NT2/D1 (cell line): ENCODE data around the gene ARSI.

Experiments used
- DNase-seq: peaks from one replicate; pipeline ENCODE4 v3.0.0-alpha.2; 2011; ENCODE audit warnings: low read depth, low spot score
- H3K27me3 ChIP-seq: 2 replicates; pipeline ENCODE4 v1.6.0; 2011; ENCODE audit warnings: mild to moderate bottlenecking; ENCODE audit not compliant: insufficient read length, insufficient read depth
- H3K36me3 ChIP-seq: 2 replicates; pipeline ENCODE4 v1.6.1; 2011; ENCODE audit warnings: mild to moderate bottlenecking, low read length, mixed read lengths; ENCODE audit not compliant: insufficient read depth, insufficient read length
- H3K4me1 ChIP-seq: 2 replicates; pipeline ENCODE4 v1.5.1; 2011; ENCODE audit not compliant: insufficient read depth, insufficient read length
- H3K4me3 ChIP-seq: 2 replicates; pipeline ENCODE4 v1.5.1; 2011; ENCODE audit warnings: low read depth; ENCODE audit not compliant: insufficient read length
- H3K9ac ChIP-seq: 2 replicates; pipeline ENCODE4 v1.6.0; 2011; ENCODE audit warnings: low read depth; ENCODE audit not compliant: insufficient read length
- H3K9me3 ChIP-seq: 2 replicates; pipeline ENCODE4 v1.5.1; 2011; ENCODE audit warnings: mild to moderate bottlenecking, low read length; ENCODE audit not compliant: insufficient read depth
- SUZ12 ChIP-seq: IDR thresholded peaks from 2 replicates; pipeline ENCODE4 v1.6.1; 2011; ENCODE audit not compliant: insufficient read length, insufficient read depth; ENCODE audit errors: extremely low read depth
- YY1 ChIP-seq: IDR thresholded peaks from 2 replicates; pipeline ENCODE4 v1.6.1; 2011; ENCODE audit not compliant: insufficient read length, insufficient read depth
- ZNF274 ChIP-seq: IDR thresholded peaks from 2 replicates; pipeline ENCODE4 v1.6.1; 2011; ENCODE audit warnings: mild to moderate bottlenecking, low read depth, low read length

The ARSI gene

GRCh38 chr5:150319484-150319790 is 16.7 kb upstream of the ARSI start:
- Histone ChIP-seq H3K9me3 (no peaks in the 10 kb centered on the region), H3K4me1 (peaks cover 12% of the 10 kb centered on the region), H3K4me3 (no peak overlapping the region), H3K27me3 (no peaks in the 10 kb centered on the region), H3K9ac (no peak overlapping the region), H3K36me3 (no peaks in the 10 kb centered on the region)
- no peak for DNase-seq
- TF ChIP-seq ZNF274 (no peak), SUZ12 (no peak), YY1 (no peak)

- Histone ChIP-seq H3K9ac (no peak overlapping the region), H3K9me3 (no peaks in the 10 kb centered on the region), H3K27me3 (no peaks in the 10 kb centered on the region), H3K4me1 (peaks cover 12% of the 10 kb centered on the region), H3K4me3 (no peak overlapping the region), H3K36me3 (no peaks in the 10 kb centered on the region)
- TF ChIP-seq YY1 (no peak), SUZ12 (no peak), ZNF274 (no peak)
- DNase-seq, result no peak
Measured at GRCh38 chr5:150318613-150319483, 16.1 kb upstream of the ARSI start.

- no peak overlapping the region for H3K4me3 ChIP-seq
- H3K9me3 ChIP-seq, result no peaks in the 10 kb centered on the region
- no peak for DNase-seq
- H3K36me3 ChIP-seq, result no peaks in the 10 kb centered on the region
- no peaks in the 10 kb centered on the region for H3K27me3 ChIP-seq
- H3K4me1 ChIP-seq, result peaks cover 12% of the 10 kb centered on the region
- no peak for TF ChIP-seq YY1
- no peak for TF ChIP-seq SUZ12
- no peak for TF ChIP-seq ZNF274
- H3K9ac ChIP-seq, result no peak overlapping the region
Measured at GRCh38 chr5:150317048-150318003, 14.6 kb upstream of the ARSI start.

GRCh38 chr5:150316320-150316719 is 13.6 kb upstream of the ARSI start:
- peaks cover 12% of the 10 kb centered on the region for H3K4me1 ChIP-seq

GRCh38 chr5:150315245-150315644 is 12.5 kb upstream of the ARSI start:
- no peaks in the 10 kb centered on the region for H3K27me3 ChIP-seq
- H3K36me3 ChIP-seq, result no peaks in the 10 kb centered on the region
- peaks cover 10% of the 10 kb centered on the region for H3K4me1 ChIP-seq
- TF ChIP-seq ZNF274 (no peak), SUZ12 (no peak)
- DNase-seq, result no peak
- no peak overlapping the region for H3K4me3 ChIP-seq
- H3K9me3 ChIP-seq, result no peaks in the 10 kb centered on the region
- H3K9ac ChIP-seq, result no peak overlapping the region

More at GRCh38 chr5:150316320-150316719, 13.6 kb upstream of the ARSI start:
- no peak for DNase-seq
- H3K4me3 ChIP-seq, result no peak overlapping the region
- TF ChIP-seq ZNF274, result no peak
- no peak for TF ChIP-seq SUZ12
- TF ChIP-seq YY1, result no peak
- H3K9me3 ChIP-seq, result no peaks in the 10 kb centered on the region
- no peaks in the 10 kb centered on the region for H3K27me3 ChIP-seq
- no peaks in the 10 kb centered on the region for H3K36me3 ChIP-seq
- H3K9ac ChIP-seq, result no peak overlapping the region

GRCh38 chr5:150313921-150314716 is 11.4 kb upstream of the ARSI start:
- no peak for DNase-seq
- no peak for TF ChIP-seq YY1
- TF ChIP-seq ZNF274, result no peak
- no peak for TF ChIP-seq SUZ12
- H3K9ac ChIP-seq, result no peak overlapping the region

More at GRCh38 chr5:150313921-150314716, 11.4 kb upstream of the ARSI start:
- Histone ChIP-seq H3K9me3 (no peaks in the 10 kb centered on the region), H3K27me3 (no peaks in the 10 kb centered on the region), H3K36me3 (no peaks in the 10 kb centered on the region), H3K4me3 (no peak overlapping the region), H3K4me1 (peaks cover 13% of the 10 kb centered on the region)
